Activated naive CD4-positive, alpha-beta T cell treated with anti-CD3 and anti-CD28 coated beads for 36 hours (primary cell): ENCODE results near the gene PHETA1. TPM values are rescaled to one million over a fixed set of nuclear protein-coding genes. Genes with fewer than 3 reads are reported as not detected.

Source experiments
- total RNA-seq, 2 experiments: library from RNA; stranded (reverse); gene quantifications; one replicate each; pipeline ENCODE4 v1.2.3, GENCODE V29; 2021

Gene PHETA1
- total RNA-seq, 2 experiments from 2014 or later = 0.35 to 1.0 TPM

Other genes starting within 250 kb of the PHETA1 start
- 10 to 100 TPM; 21.1 to 21.3 TPM for gene SH2B3, start 36.8 kb upstream of the PHETA1 start, total RNA-seq
- 10 to 100 TPM; 30.6 to 31.5 TPM for gene ATXN2, start 230.2 kb upstream of the PHETA1 start, total RNA-seq